Small intestine (tissue), 16 donors: ENCODE measurements around the gene ZNF555. TPM values are rescaled to one million over a fixed set of nuclear protein-coding genes. Genes with fewer than 3 reads are reported as not detected.
"Not testable (repeated sequence)": the region's sequence is repeated elsewhere in the genome, so short reads cannot be mapped to it uniquely, and the experiment has no call there.

Experiments
- DNase-seq, 2 donors: peaks; one replicate each; pipeline versions ENCODE4 v3.0.0 to v3.0.0-alpha.2; 2013
- FAIRE-seq: peaks from 2 replicates; lab custom pipeline; 2012; peaks lifted over from hg19 to GRCh38; lab: Jason Lieb, UNC
- H3K27ac ChIP-seq, 3 donors: one replicate each; pipeline ENCODE4 v1.5.1; 2013; ENCODE audit warnings: low read length in 2 of 3, mild to moderate bottlenecking in 2 of 3, control low read depth in 1 of 3, inconsistent platforms in 1 of 3, low read depth in 1 of 3, moderate library complexity in 1 of 3
- H3K27me3 ChIP-seq, 3 donors: one replicate each; pipeline ENCODE4 v1.6.1; 2013; ENCODE audit warnings: low read length in 3 of 3, inconsistent platforms in 1 of 3; ENCODE audit not compliant: control insufficient read depth in 3 of 3, insufficient read depth in 3 of 3
- H3K36me3 ChIP-seq, 3 donors: one replicate each; pipeline ENCODE4 v1.6.1; 2013; ENCODE audit warnings: low read length in 3 of 3, inconsistent platforms in 1 of 3, low read depth in 1 of 3, mild to moderate bottlenecking in 1 of 3, moderate library complexity in 1 of 3; ENCODE audit not compliant: control insufficient read depth in 3 of 3, insufficient read depth in 2 of 3
- H3K4me1 ChIP-seq, 3 donors: one replicate each; pipeline ENCODE4 v1.6.1; 2013; ENCODE audit warnings: low read length in 2 of 3, inconsistent platforms in 1 of 3, low read depth in 1 of 3, mild to moderate bottlenecking in 1 of 3, moderate library complexity in 1 of 3; ENCODE audit not compliant: control insufficient read depth in 3 of 3, insufficient read depth in 2 of 3
- H3K4me3 ChIP-seq, 3 donors: one replicate each; pipeline ENCODE4 v1.5.1; 2013; ENCODE audit warnings: low read length in 3 of 3, control low read depth in 1 of 3, inconsistent platforms in 1 of 3, low read depth in 1 of 3, mild to moderate bottlenecking in 1 of 3, moderate library complexity in 1 of 3
- H3K9me3 ChIP-seq, 2 donors: one replicate each; pipeline ENCODE4 v1.6.1; 2013; ENCODE audit warnings: low read depth in 1 of 2, low read length in 1 of 2; ENCODE audit not compliant: control insufficient read depth in 2 of 2, insufficient read depth in 1 of 2
- WGBS, 3 donors: extraction: QIAGEN DNeasy Blood & Tissue Kit; methylation state at CpG; one replicate each; pipeline ENCODE4 v1.1.7; 2013; 5-methylcytosine and 5-hydroxymethylcytosine counted together
- long read RNA-seq, 10 donors: transcript quantifications; one replicate each; lab custom pipeline, GENCODE V29; 2026
- polyA plus RNA-seq, 4 donors: library from polyadenylated mRNA; stranded (reverse) in 3 of 4; unstranded in 1 of 4; fragments of 200-250 nt in 3 of 4; fragments of 120-200 nt in 1 of 4; gene quantifications; one replicate each; pipeline versions ENCODE4 v1.2.1 to v1.2.3, GENCODE V29; 2013
- donor health status: healthy with polysubstance abuse.
- donor health status: control.
- donor health status: control.
- donor health status: Bipolar disorder and iron deficiency.
- donor health status: healthy.

Gene ZNF555
- 1 to 10 TPM; 1.5 to 4.0 (median 1.9) TPM for polyA plus RNA-seq
- long read RNA-seq, donor 1 = 0 reads
- long read RNA-seq, donor 2, full-length matches to known transcripts = 2 of 2 reads
- long read RNA-seq, donor 2, partial matches to known transcripts = 0 of 2 reads
- long read RNA-seq, donor 2, other reads (novel, unspliced or antisense) = 0 of 2 reads
- long read RNA-seq, donor 3, full-length matches to known transcripts = 1 of 1 reads
- long read RNA-seq, donor 3, partial matches to known transcripts = 0 of 1 reads
- long read RNA-seq, donor 3, other reads (novel, unspliced or antisense) = 0 of 1 reads
- long read RNA-seq, donor 4 = 0 reads
- long read RNA-seq, donor 5 = 0 reads
- long read RNA-seq, donor 6, full-length matches to known transcripts = 1 of 1 reads
- long read RNA-seq, donor 6, partial matches to known transcripts = 0 of 1 reads
- long read RNA-seq, donor 6, other reads (novel, unspliced or antisense) = 0 of 1 reads
- long read RNA-seq, donor 7, full-length matches to known transcripts = 1 of 1 reads
- long read RNA-seq, donor 7, partial matches to known transcripts = 0 of 1 reads
- long read RNA-seq, donor 7, other reads (novel, unspliced or antisense) = 0 of 1 reads
- long read RNA-seq, donor 8 = 0 reads
- long read RNA-seq, donor 9 = 0 reads
- long read RNA-seq, donor 10, full-length matches to known transcripts = 2 of 2 reads
- long read RNA-seq, donor 10, partial matches to known transcripts = 0 of 2 reads
- long read RNA-seq, donor 10, other reads (novel, unspliced or antisense) = 0 of 2 reads

DNA sequence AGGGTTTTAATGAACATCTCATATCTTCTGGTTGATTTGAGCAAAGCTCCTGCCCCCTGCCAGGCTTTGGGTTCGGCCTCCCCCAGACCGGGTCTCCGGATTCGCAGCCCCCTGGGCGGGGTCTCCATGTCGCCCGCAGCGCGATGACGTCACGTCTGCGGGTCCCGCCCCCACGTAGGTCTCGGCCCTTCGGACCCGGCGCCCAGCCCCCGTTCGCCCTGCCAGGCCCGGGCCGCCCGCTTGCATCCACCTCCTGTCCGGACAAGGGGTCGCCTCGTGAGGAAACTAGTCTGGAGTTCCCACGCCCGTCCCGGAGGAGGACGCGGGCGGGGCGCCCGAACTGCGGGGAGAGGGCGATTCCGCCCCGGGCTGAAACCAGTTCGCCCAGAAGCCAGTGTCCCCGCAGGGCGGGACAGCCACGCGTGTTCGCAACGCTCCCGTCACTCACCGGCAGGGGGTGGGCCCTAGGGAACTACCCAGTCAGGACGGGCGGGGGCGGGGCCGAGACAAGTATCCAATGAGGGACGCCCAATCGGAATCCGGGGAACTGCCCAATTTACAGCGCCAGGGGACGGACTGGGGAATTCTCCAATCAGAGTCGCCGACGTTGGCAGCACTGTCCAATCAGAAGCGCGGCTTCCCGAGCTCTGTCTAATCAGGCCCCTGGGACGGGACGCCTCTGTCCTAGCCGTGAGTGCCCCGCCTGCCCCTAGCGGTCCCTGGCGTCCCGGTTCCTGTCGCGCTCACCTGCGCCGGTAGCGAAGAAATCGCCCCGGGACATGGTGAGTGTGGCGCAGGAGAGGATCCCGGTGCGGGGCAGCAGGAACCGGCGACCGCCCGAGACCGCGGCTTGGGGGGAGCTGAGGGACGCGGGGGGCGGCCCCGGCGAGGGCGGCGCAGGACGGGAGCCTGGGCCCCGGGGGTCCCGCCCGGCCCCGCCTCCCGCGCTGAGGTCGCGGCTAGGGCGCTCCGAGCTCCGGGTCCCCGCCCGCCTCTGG is at the start of gene ZNF555:
ZNF555 (plus strand) TSS at position 682 of the 998 bp plus-strand sequence; CDS start at position 780, 98 bp downstream.
- FAIRE-seq = peak; percentile 59
- Histone ChIP-seq H3K36me3 (peaks cover 0 to 13% (median 0%) of the 10 kb centered on the region in 3 donors), H3K27ac (peak within 1 kb of the TSS; percentile 69 to 94 (median 87)), H3K9me3 (peaks cover 0 to 36% of the 10 kb centered on the region in 2 donors), H3K4me1 (peaks cover 0 to 5% (median 4%) of the 10 kb centered on the region in 3 donors), H3K27me3 (no peaks in the 10 kb centered on the region), H3K4me3 (peak within 1 kb of the TSS; percentile 66 to 68 (median 66))
- peak; percentile 99 to 100 for DNase-seq
- WGBS, 3 donors = 0 to 1% (median 0%) methylated on average over 79 to 106 of the region's 106 CpGs

DNA sequence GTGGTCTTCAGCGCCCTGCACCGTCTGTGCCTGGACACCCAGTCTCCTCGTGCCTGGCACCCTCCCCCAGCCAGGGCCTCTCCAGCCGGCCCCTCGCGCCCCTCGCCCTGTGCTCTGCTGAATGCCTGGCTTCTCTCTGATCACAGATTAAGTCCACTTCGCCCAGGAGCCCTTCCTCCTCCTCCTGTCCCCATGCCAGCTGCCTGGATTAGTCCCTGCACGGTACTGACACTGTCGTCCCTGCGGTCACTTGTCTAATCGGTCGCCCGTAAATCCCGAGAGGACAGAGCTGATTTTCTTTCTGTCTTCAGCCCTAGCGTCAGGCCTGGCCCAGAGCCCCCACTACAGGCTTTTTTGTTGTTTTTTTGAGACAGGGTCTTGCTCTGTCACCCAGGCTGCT is 49.4 kb upstream of the ZNF555 start:
- FAIRE-seq (no peak), DNase-seq (no peak)
- H3K36me3 ChIP-seq = peaks cover 0 to 81% (median 1%) of the 10 kb centered on the region in 3 donors
- no peaks in the 10 kb centered on the region for H3K27me3 ChIP-seq
- no peaks in the 10 kb centered on the region for H3K4me1 ChIP-seq
- no peak overlapping the region for H3K4me3 ChIP-seq
- H3K9me3 ChIP-seq = no peaks in the 10 kb centered on the region
- no peak overlapping the region for H3K27ac ChIP-seq
- 89 to 94% (median 93%) methylated on average over 16 of the region's 16 CpGs for WGBS, 3 donors

DNA sequence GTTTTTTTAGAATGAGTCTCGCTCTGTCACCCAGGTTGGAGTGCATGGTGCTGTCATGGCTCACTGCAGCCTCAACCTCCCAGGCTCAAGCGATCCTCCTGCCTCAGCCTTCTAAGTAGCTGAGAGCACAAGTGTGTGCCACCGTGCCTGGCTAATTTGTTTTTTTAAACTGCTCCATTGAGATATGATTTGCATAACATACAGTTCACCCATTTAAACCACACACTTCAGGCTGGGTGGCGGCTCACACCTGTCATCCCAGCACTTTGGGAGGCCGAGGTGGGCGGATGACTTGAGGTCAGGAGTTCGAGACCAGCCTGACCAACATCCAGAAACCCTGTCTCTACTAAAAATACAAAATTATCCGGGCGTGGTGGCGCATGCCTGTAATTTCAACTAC is 48.6 kb upstream of the ZNF555 start:
- not testable (repeated sequence) for H3K4me1 ChIP-seq, FAIRE-seq

DNA sequence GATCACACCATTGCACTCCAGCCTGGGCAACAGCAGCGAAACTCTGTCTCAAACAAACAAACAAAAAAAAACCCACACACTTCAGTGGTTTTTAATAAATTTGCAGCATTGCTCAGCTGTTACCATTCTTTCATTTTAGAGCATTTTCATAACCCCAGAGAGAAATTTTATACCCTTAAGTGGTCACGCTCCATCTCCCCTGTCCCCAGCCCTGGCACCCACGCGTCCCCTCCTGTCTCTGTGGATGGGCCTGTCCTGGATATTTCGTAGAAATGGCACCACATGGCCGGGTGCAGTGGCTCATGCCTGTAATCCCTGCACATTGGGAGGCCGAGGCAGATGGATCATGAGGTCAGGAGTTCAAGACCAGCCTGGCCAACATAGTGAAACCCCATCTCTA is 48.1 kb upstream of the ZNF555 start:
- peaks cover 0 to 92% (median 1%) of the 10 kb centered on the region in 3 donors for H3K36me3 ChIP-seq
- no peak overlapping the region for H3K27ac ChIP-seq
- FAIRE-seq = no peak
- no peaks in the 10 kb centered on the region for H3K9me3 ChIP-seq
- DNase-seq = no peak
- WGBS, 3 donors = 94 to 96% (median 95%) methylated on average over 7 of the region's 7 CpGs
- H3K27me3 ChIP-seq = no peaks in the 10 kb centered on the region
- H3K4me1 ChIP-seq = no peaks in the 10 kb centered on the region
- no peak overlapping the region for H3K4me3 ChIP-seq

More for the DNA sequence above, 48.6 kb upstream of the ZNF555 start:
- not testable (repeated sequence) for H3K9me3 ChIP-seq, H3K27me3 ChIP-seq, H3K4me3 ChIP-seq, DNase-seq, H3K27ac ChIP-seq
- peaks cover 0 to 89% (median 1%) of the 10 kb centered on the region in 3 donors for H3K36me3 ChIP-seq
- 89 to 94% (median 93%) methylated on average over 10 of the region's 10 CpGs for WGBS, 3 donors

DNA sequence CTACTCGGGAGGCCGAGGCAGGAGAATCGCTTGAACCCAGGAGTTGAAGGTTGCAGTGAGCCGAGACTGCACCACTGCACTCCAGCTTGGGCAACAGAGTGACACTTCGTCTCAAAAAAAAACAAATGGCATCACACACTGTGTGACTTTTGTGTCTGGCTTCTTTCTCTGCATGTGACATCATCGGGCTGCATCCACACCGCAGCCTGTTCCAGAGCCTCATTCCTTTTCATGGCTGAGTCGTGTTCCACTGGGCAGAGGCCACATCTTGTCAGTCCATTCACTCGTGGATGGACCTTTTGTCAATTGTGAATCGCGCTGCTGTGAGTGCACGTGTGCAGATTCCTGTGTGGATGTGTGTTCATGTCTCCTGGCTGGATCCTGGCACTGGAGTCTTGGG is 47.7 kb upstream of the ZNF555 start:
- WGBS, 3 donors = 94 to 98% (median 96%) methylated on average over 12 of the region's 12 CpGs
- Histone ChIP-seq H3K27ac (no peak overlapping the region), H3K9me3 (no peaks in the 10 kb centered on the region), H3K36me3 (peaks cover 0 to 92% (median 1%) of the 10 kb centered on the region in 3 donors), H3K27me3 (no peaks in the 10 kb centered on the region), H3K4me1 (no peaks in the 10 kb centered on the region), H3K4me3 (no peak overlapping the region)
- no peak for FAIRE-seq
- no peak for DNase-seq

DNA sequence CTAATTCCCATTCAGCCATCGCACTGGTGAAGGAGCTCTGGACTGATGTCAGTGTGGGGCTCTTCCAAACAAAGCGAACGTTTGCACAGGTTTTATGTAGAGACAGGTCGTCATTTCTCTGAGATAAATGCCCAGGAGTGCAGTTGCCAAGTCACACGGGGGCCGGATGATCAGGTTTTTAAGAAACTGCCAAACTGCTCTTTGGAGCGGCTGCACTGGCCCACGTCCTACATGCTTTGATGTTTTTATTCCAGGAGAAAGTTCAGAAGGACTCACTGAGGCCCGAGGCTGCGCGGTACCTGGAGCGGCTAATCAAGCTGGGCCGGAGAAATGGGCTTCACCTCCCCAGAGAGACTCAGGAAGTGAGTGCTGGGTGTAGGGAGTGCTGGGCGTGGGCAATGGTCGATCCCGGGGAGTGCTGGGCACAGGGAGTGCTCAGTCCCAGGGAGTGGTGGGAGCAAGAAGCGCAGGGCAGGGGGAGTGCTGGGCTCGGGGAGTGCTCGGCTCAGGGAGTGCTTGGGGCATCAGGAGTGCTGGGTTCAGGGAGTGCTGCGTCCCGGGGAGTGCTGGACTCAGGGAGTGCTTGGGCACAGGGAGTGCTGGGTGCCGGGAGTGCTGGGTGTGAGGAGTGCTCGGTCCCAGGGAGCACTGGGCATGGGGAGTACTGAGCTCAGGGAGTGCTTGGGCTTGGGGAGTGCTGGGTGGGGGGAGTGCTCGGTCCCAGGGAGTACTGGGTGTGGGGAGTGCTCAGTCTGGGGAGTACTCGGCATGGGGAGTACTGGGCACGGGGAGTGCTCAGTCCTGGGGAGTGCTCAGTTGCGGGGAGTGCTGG is 45.2 kb upstream of the ZNF555 start:
- Histone ChIP-seq H3K27me3 (no peaks in the 10 kb centered on the region), H3K4me3 (no peak overlapping the region), H3K9me3 (no peaks in the 10 kb centered on the region), H3K27ac (no peak overlapping the region), H3K4me1 (no peaks in the 10 kb centered on the region), H3K36me3 (peaks cover 4 to 97% (median 9%) of the 10 kb centered on the region in 3 donors)
- no peak for FAIRE-seq
- 92 to 93% (median 92%) methylated on average over 25 to 27 of the region's 27 CpGs for WGBS, 3 donors
- no peak for DNase-seq

DNA sequence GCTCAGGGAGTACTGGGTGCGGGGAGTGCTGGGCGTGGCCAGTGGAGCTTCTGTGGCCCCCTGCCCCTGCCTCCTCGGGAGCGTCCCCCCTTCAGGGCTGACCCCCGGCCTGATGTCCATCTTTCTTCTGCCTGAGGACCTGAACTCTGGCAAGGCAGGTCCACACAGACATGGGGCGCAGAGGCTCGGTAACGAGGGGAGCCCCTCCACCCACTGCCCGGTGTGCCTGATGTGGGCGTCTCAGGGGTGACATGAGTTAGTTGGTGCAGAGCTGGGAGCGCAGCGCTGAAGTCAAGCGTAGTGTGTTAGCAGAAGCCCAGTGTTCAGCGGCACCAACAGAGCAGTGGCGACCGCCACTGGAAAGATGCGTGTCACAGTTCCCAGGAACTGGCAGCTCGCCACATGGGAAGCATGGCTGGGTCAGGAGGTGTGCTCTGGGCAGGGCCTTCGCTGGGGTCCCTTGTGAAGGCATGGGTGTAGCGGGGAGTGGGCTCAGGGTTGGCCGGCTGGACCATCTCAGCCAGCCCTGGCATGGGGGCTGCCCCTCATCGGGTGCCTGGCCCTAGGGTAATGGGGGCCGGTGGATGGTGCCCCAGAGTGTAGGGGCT is 44.5 kb upstream of the ZNF555 start:
- DNase-seq (no peak), FAIRE-seq (no peak)
- Histone ChIP-seq H3K4me3 (no peak overlapping the region), H3K27me3 (no peaks in the 10 kb centered on the region), H3K36me3 (peaks cover 4 to 97% (median 9%) of the 10 kb centered on the region in 3 donors), H3K9me3 (no peaks in the 10 kb centered on the region), H3K4me1 (no peaks in the 10 kb centered on the region), H3K27ac (no peak overlapping the region)
- 95 to 96% (median 96%) methylated on average over 23 of the region's 23 CpGs for WGBS, 3 donors
